ENCODE measurements around the gene FAM53B. TPM values are rescaled to one million over a fixed set of nuclear protein-coding genes. Genes with fewer than 3 reads are reported as not detected.

FAM53B gene
- total and polyA plus RNA-seq, 3 experiments from 2014 or later: 28.8 to 41.6 (median 29.2) TPM

GRCh38 chr10:124703372-124703771 is 40.8 kb downstream of the FAM53B start:
- Mint-ChIP-seq H3K27me3 (no peaks in the 10 kb centered on the region), H3K4me3 (peak overlapping the region in 5 of 7 donors; percentile 41 to 80 (median 55)), H3K36me3 (peaks cover 0 to 76% (median 0%) of the 10 kb centered on the region in 3 donors), H3K4me1 (peaks cover 95 to 100% (median 99%) of the 10 kb centered on the region in 3 donors), H3K9me3 (no peaks in the 10 kb centered on the region), H3K27ac (peak overlapping the region; percentile 93 to 99 (median 98))
- ChIA-PET CTCF (interaction anchor here (1.5 to 15.2 kb wide), 4 partner anchors 12 to 56 kb away, joined by 5 to 312 read pairs (median 56); no protein-coding TSS in a partner anchor), POLR2A (interaction anchor here (0.9 to 2.9 kb wide), 3 partner anchors 15 to 32 kb away, joined by 3 to 18 read pairs (median 15); no protein-coding TSS in a partner anchor)
- DNase-seq: no peak
- Histone ChIP-seq H3K27me3 (ENCODE audit: insufficient read depth, low read length, poor library complexity, severe bottlenecking) (no peaks in the 10 kb centered on the region), H3K4me3 (ENCODE audit: low read length) (no peak overlapping the region), H3K36me3 (ENCODE audit: insufficient read depth, low read length) (peaks cover 4% of the 10 kb centered on the region), H3K9me3 (ENCODE audit: low read length) (no peaks in the 10 kb centered on the region), H3K4me1 (ENCODE audit: insufficient read depth, low read length) (peaks cover 99% of the 10 kb centered on the region), H3K27ac (ENCODE audit: low read depth, low read length) (no peak overlapping the region)

- Mint-ChIP-seq H3K9me3 (no peaks in the 10 kb centered on the region), H3K27me3 (no peaks in the 10 kb centered on the region), H3K4me1 (peaks cover 98 to 100% (median 100%) of the 10 kb centered on the region in 3 donors), H3K27ac (peak overlapping the region; percentile 93 to 99 (median 98)), H3K36me3 (peaks cover 0 to 75% (median 0%) of the 10 kb centered on the region in 3 donors), H3K4me3 (peak overlapping the region; percentile 14 to 87 (median 70))
- POLR2A ChIA-PET: interaction anchor here (0.8 to 2.8 kb wide), 7 partner anchors 13 to 53 kb away, joined by 3 to 15 read pairs (median 3); no protein-coding TSS in a partner anchor
- peaks cover 4% of the 10 kb centered on the region for H3K36me3 ChIP-seq (ENCODE audit: insufficient read depth, low read length)
- CTCF ChIA-PET: interaction anchor here (0.9 to 15.2 kb wide), 11 partner anchors 11 to 83 kb away, joined by 3 to 312 read pairs (median 5); no protein-coding TSS in a partner anchor
- peak overlapping the region; percentile 52 for H3K27ac ChIP-seq (ENCODE audit: low read depth, low read length)
- H3K27me3 ChIP-seq (ENCODE audit: insufficient read depth, low read length, poor library complexity, severe bottlenecking): no peaks in the 10 kb centered on the region
- H3K4me1 ChIP-seq (ENCODE audit: insufficient read depth, low read length): peaks cover 99% of the 10 kb centered on the region
- H3K4me3 ChIP-seq (ENCODE audit: low read length): peak overlapping the region; percentile 15
- no peaks in the 10 kb centered on the region for H3K9me3 ChIP-seq (ENCODE audit: low read length)
- peak in 2 of 5 donors; percentile 42 to 61 for DNase-seq
Observed at GRCh38 chr10:124701881-124702656, 42.1 kb downstream of the FAM53B start.

- Mint-ChIP-seq H3K36me3 (peaks cover 0 to 74% (median 0%) of the 10 kb centered on the region in 3 donors), H3K4me3 (peak overlapping the region in 6 of 7 donors; percentile 44 to 83 (median 57)), H3K4me1 (peaks cover 99 to 100% (median 100%) of the 10 kb centered on the region in 3 donors), H3K9me3 (no peaks in the 10 kb centered on the region), H3K27ac (peak overlapping the region; percentile 93 to 99 (median 98)), H3K27me3 (no peaks in the 10 kb centered on the region)
- Histone ChIP-seq H3K27ac (ENCODE audit: low read depth, low read length) (peak overlapping the region; percentile 52), H3K4me1 (ENCODE audit: insufficient read depth, low read length) (peaks cover 99% of the 10 kb centered on the region), H3K36me3 (ENCODE audit: insufficient read depth, low read length) (peaks cover 4% of the 10 kb centered on the region), H3K27me3 (ENCODE audit: insufficient read depth, low read length, poor library complexity, severe bottlenecking) (no peaks in the 10 kb centered on the region), H3K4me3 (ENCODE audit: low read length) (no peak overlapping the region), H3K9me3 (ENCODE audit: low read length) (no peaks in the 10 kb centered on the region)
- POLR2A ChIA-PET: interaction anchor here (1.0 to 2.8 kb wide), 5 partner anchors 13 to 53 kb away, joined by 3 to 15 read pairs (median 3); no protein-coding TSS in a partner anchor
- CTCF ChIA-PET: interaction anchor here (0.9 to 15.2 kb wide), 9 partner anchors 10 to 82 kb away, joined by 3 to 312 read pairs (median 8); no protein-coding TSS in a partner anchor
- no peak for DNase-seq
Observed at GRCh38 chr10:124701435-124701834, 42.7 kb downstream of the FAM53B start.

- peaks cover 4% of the 10 kb centered on the region for H3K36me3 ChIP-seq (ENCODE audit: insufficient read depth, low read length)
- POLR2A ChIA-PET: interaction anchor here (1.2 to 2.8 kb wide), 3 partner anchors 12 to 38 kb away, joined by 3 to 15 read pairs (median 9); no protein-coding TSS in a partner anchor
- H3K27ac ChIP-seq (ENCODE audit: low read depth, low read length): no peak overlapping the region
Observed at GRCh38 chr10:124701038-124701365, 43.2 kb downstream of the FAM53B start.

GRCh38 chr10:124700293-124701037 is 43.7 kb downstream of the FAM53B start:
- DNase-seq: no peak
- peaks cover 0 to 73% (median 0%) of the 10 kb centered on the region in 3 donors for H3K36me3 Mint-ChIP-seq
- peak overlapping the region; percentile 93 to 99 (median 98) for H3K27ac Mint-ChIP-seq
- H3K4me1 Mint-ChIP-seq: peaks cover 99 to 100% (median 100%) of the 10 kb centered on the region in 3 donors
- H3K27me3 ChIP-seq (ENCODE audit: insufficient read depth, low read length, poor library complexity, severe bottlenecking): no peaks in the 10 kb centered on the region
- H3K27me3 Mint-ChIP-seq: no peaks in the 10 kb centered on the region
- H3K4me3 Mint-ChIP-seq: peak overlapping the region in 5 of 7 donors; percentile 41 to 71 (median 59)
- POLR2A ChIA-PET: interaction anchor here (0.6 to 2.8 kb wide), 4 partner anchors 12 to 39 kb away, joined by 3 to 15 read pairs (median 6); no protein-coding TSS in a partner anchor
- peaks cover 4% of the 10 kb centered on the region for H3K36me3 ChIP-seq (ENCODE audit: insufficient read depth, low read length)
- CTCF ChIA-PET: interaction anchor here (1.3 to 15.2 kb wide), 4 partner anchors 9 to 53 kb away, joined by 3 to 312 read pairs (median 38); no protein-coding TSS in a partner anchor
- H3K4me1 ChIP-seq (ENCODE audit: insufficient read depth, low read length): peaks cover 99% of the 10 kb centered on the region
- H3K4me3 ChIP-seq (ENCODE audit: low read length): no peak overlapping the region
- H3K9me3 Mint-ChIP-seq: no peaks in the 10 kb centered on the region
- H3K9me3 ChIP-seq (ENCODE audit: low read length): no peaks in the 10 kb centered on the region
- H3K27ac ChIP-seq (ENCODE audit: low read depth, low read length): no peak overlapping the region

More at GRCh38 chr10:124701038-124701365, 43.2 kb downstream of the FAM53B start:
- H3K27me3 ChIP-seq (ENCODE audit: insufficient read depth, low read length, poor library complexity, severe bottlenecking): no peaks in the 10 kb centered on the region
- DNase-seq: no peak
- Mint-ChIP-seq H3K27me3 (no peaks in the 10 kb centered on the region), H3K4me3 (peak overlapping the region in 6 of 7 donors; percentile 44 to 83 (median 57)), H3K9me3 (no peaks in the 10 kb centered on the region), H3K27ac (peak overlapping the region; percentile 93 to 99 (median 98)), H3K36me3 (peaks cover 0 to 73% (median 0%) of the 10 kb centered on the region in 3 donors), H3K4me1 (peaks cover 99 to 100% (median 100%) of the 10 kb centered on the region in 3 donors)
- CTCF ChIA-PET: interaction anchor here (0.9 to 15.2 kb wide), 5 partner anchors 10 to 82 kb away, joined by 3 to 312 read pairs (median 20); no protein-coding TSS in a partner anchor
- H3K4me3 ChIP-seq (ENCODE audit: low read length): no peak overlapping the region
- peaks cover 99% of the 10 kb centered on the region for H3K4me1 ChIP-seq (ENCODE audit: insufficient read depth, low read length)
- H3K9me3 ChIP-seq (ENCODE audit: low read length): no peaks in the 10 kb centered on the region

- Mint-ChIP-seq H3K27me3 (no peaks in the 10 kb centered on the region), H3K9me3 (no peaks in the 10 kb centered on the region), H3K4me3 (peak overlapping the region in 5 of 7 donors; percentile 36 to 87 (median 61)), H3K27ac (peak overlapping the region; percentile 93 to 99 (median 98)), H3K36me3 (peaks cover 0 to 73% (median 4%) of the 10 kb centered on the region in 3 donors), H3K4me1 (peaks cover 99 to 100% (median 100%) of the 10 kb centered on the region in 3 donors)
- Histone ChIP-seq H3K4me1 (ENCODE audit: insufficient read depth, low read length) (peaks cover 99% of the 10 kb centered on the region), H3K36me3 (ENCODE audit: insufficient read depth, low read length) (peaks cover 8% of the 10 kb centered on the region), H3K4me3 (ENCODE audit: low read length) (no peak overlapping the region), H3K27me3 (ENCODE audit: insufficient read depth, low read length, poor library complexity, severe bottlenecking) (no peaks in the 10 kb centered on the region), H3K9me3 (ENCODE audit: low read length) (no peaks in the 10 kb centered on the region), H3K27ac (ENCODE audit: low read depth, low read length) (no peak overlapping the region)
- DNase-seq: no peak
- CTCF ChIA-PET: interaction anchor here (1.3 to 15.2 kb wide), 3 partner anchors 24 to 52 kb away, joined by 3 to 312 read pairs (median 20); no protein-coding TSS in a partner anchor
- POLR2A ChIA-PET: interaction anchor here (0.6 kb wide), 2 partner anchors 14 to 67 kb away, joined by 3 to 7 read pairs; no protein-coding TSS in a partner anchor
Observed at GRCh38 chr10:124699471-124700292, 44.5 kb downstream of the FAM53B start.

All from CD8-positive, alpha-beta memory T cell (primary cell).